SK-N-SH (cell line): ENCODE data around the gene ANKRD16. TPM values are rescaled to one million over a fixed set of nuclear protein-coding genes. Genes with fewer than 3 reads are reported as not detected.

Experiments used
- CTCF ChIA-PET: fragments of 300-600, 350-600 bp; formaldehyde crosslinking; extraction: SDS; loops from one replicate; lab custom pipeline; 2021; lab: Yijun Ruan, JAX
- POLR2A ChIA-PET: fragments of 350-600 bp; sonication (Branson Sonifier 250); formaldehyde crosslinking; extraction: SDS; loops from one replicate; lab custom pipeline; 2020; ENCODE audit warnings: antibody characterized with exemption, inconsistent platforms; lab: Yijun Ruan, JAX
- DNase-seq: peaks from one replicate; pipeline ENCODE4 v3.0.0; 2012
- H2AFZ ChIP-seq: fragments of 200-600 bp; sonication (generic); 2 replicates; pipeline ENCODE4 v1.8.1; 2016; ENCODE audit warnings: antibody characterized with exemption, mild to moderate bottlenecking, low read depth
- H3F3A ChIP-seq: fragments of 200-600 bp; sonication (generic); replicated peaks from 2 replicates; pipeline ENCODE3; 2016; ENCODE audit warnings: antibody characterized with exemption, mild to moderate bottlenecking; ENCODE audit not compliant: insufficient read depth
- H3K27ac ChIP-seq, 2 experiments: fragments of 200-500 bp in 1 of 2; fragments of 200-600 bp in 1 of 2; sonication (Bioruptor generic) in 1 of 2; sonication (generic), shearing (Covaris generic) in 1 of 2; 2 replicates each; pipeline versions ENCODE4 v1.5.1 to v1.6.1; 2014 to 2016; ENCODE audit warnings: low read depth in 2 of 2, inconsistent platforms in 1 of 2, low read length in 1 of 2, mild to moderate bottlenecking in 1 of 2, mixed read lengths in 1 of 2
- H3K27me3 ChIP-seq: fragments of 200-600 bp; sonication (generic), shearing (Covaris generic); 2 replicates; pipeline ENCODE4 v1.6.1; 2016; ENCODE audit warnings: mixed run types; ENCODE audit not compliant: insufficient read depth
- H3K36me3 ChIP-seq, 2 experiments: fragments of 200-500 bp in 1 of 2; fragments of 200-600 bp in 1 of 2; sonication (Bioruptor generic) in 1 of 2; sonication (generic) in 1 of 2; replicated peaks in 1 of 2; 2 replicates each; pipeline versions ENCODE3 to v1.5.1; 2014 to 2016; ENCODE audit warnings: low read length in 1 of 2, mild to moderate bottlenecking in 1 of 2; ENCODE audit not compliant: insufficient read depth in 2 of 2, control insufficient read depth in 1 of 2
- H3K4me1 ChIP-seq, 2 experiments: fragments of 200-500 bp in 1 of 2; fragments of 200-600 bp in 1 of 2; sonication (Bioruptor generic) in 1 of 2; sonication (generic), shearing (Covaris generic) in 1 of 2; 2 replicates each; pipeline versions ENCODE4 v1.5.1 to v1.6.1; 2014 to 2016; ENCODE audit warnings: low read depth in 1 of 2, low read length in 1 of 2, mixed run types in 1 of 2; ENCODE audit not compliant: insufficient read depth in 2 of 2, control insufficient read depth in 1 of 2
- H3K4me2 ChIP-seq: fragments of 200-600 bp; sonication (generic), shearing (Covaris generic); 2 replicates; pipeline ENCODE4 v1.6.1; 2017; ENCODE audit warnings: mixed run types
- H3K4me3 ChIP-seq, 2 experiments: fragments of 200-500 bp in 1 of 2; fragments of 200-600 bp in 1 of 2; sonication (Bioruptor generic) in 1 of 2; sonication (generic), shearing (Covaris generic) in 1 of 2; 2 replicates each; pipeline versions ENCODE4 v1.5.1 to v1.8.1; 2014 to 2016; ENCODE audit warnings: low read depth in 2 of 2, inconsistent platforms in 1 of 2, low read length in 1 of 2, mild to moderate bottlenecking in 1 of 2, mixed read lengths in 1 of 2, moderate library complexity in 1 of 2
- H3K79me2 ChIP-seq: fragments of 200-600 bp; sonication (generic); 2 replicates; pipeline ENCODE4 v1.8.1; 2017; ENCODE audit warnings: mild to moderate bottlenecking; ENCODE audit not compliant: insufficient read depth
- H3K9ac ChIP-seq: fragments of 200-600 bp; sonication (generic); 2 replicates; pipeline ENCODE4 v1.6.1; 2017; ENCODE audit warnings: mixed run types
- H3K9me2 ChIP-seq: fragments of 200-600 bp; sonication (generic); 2 replicates; pipeline ENCODE4 v1.6.1; 2017; ENCODE audit warnings: mixed run types
- H3K9me3 ChIP-seq: fragments of 200-600 bp; sonication (generic); 2 replicates; pipeline ENCODE4 v1.6.1; 2017; ENCODE audit warnings: mixed run types, mild to moderate bottlenecking, moderate library complexity
- H4K20me1 ChIP-seq: fragments of 200-600 bp; sonication (generic); 2 replicates; pipeline ENCODE4 v1.6.1; 2017; ENCODE audit warnings: mild to moderate bottlenecking, mixed run types; ENCODE audit not compliant: insufficient read depth
- CHD2 ChIP-seq: fragments of 150-350 bp; IDR thresholded peaks from 2 replicates; pipeline ENCODE4 v1.6.1; 2018; ENCODE audit warnings: low read length; ENCODE audit not compliant: partially characterized antibody
- CTCF ChIP-seq: fragments of 200-600 bp; sonication (generic); IDR thresholded peaks from 2 replicates; pipeline ENCODE4 v1.6.1; 2017; ENCODE audit warnings: antibody characterized with exemption, mild to moderate bottlenecking, moderate library complexity
- FOXJ3 ChIP-seq: sonication (generic); formaldehyde crosslinking; IDR thresholded peaks from 2 replicates; pipeline ENCODE4 v1.5.1; 2020; ENCODE audit warnings: mild to moderate bottlenecking, missing genetic modification reagents
- FOXM1 ChIP-seq: IDR thresholded peaks from 2 replicates; pipeline ENCODE4 v1.4.0; 2012; ENCODE audit warnings: low read depth, mild to moderate bottlenecking
- GABPA ChIP-seq: IDR thresholded peaks from 2 replicates; pipeline ENCODE4 v1.4.0; 2012; ENCODE audit warnings: low read depth, mild to moderate bottlenecking
- IRF3 ChIP-seq: fragments of 150-350 bp; IDR thresholded peaks from 2 replicates; pipeline ENCODE4 v1.6.1; 2016; ENCODE audit warnings: mild to moderate bottlenecking, low read depth, low read length
- JUND ChIP-seq: IDR thresholded peaks from 2 replicates; pipeline ENCODE4 v1.4.0; 2012
- MEF2A ChIP-seq: IDR thresholded peaks from 2 replicates; pipeline ENCODE4 v1.4.0; 2012; ENCODE audit warnings: low read depth, borderline replicate concordance
- NFIC ChIP-seq: IDR thresholded peaks from 2 replicates; pipeline ENCODE4 v1.4.0; 2012; ENCODE audit warnings: borderline replicate concordance
- NRF1 ChIP-seq: IDR thresholded peaks from 2 replicates; pipeline ENCODE4 v1.6.1; 2012; ENCODE audit warnings: low read depth, mild to moderate bottlenecking, low read length
- POLR2AphosphoS5 ChIP-seq: IDR thresholded peaks from 2 replicates; pipeline ENCODE4 v1.6.1; 2012; ENCODE audit warnings: low read depth, low read length
- RXRA ChIP-seq: IDR thresholded peaks from 2 replicates; pipeline ENCODE4 v1.4.0; 2012; ENCODE audit warnings: low read depth, mild to moderate bottlenecking, borderline replicate concordance
- SIN3A ChIP-seq: IDR thresholded peaks from 2 replicates; pipeline ENCODE4 v1.6.1; 2012; ENCODE audit warnings: low read depth, mild to moderate bottlenecking, low read length, moderate library complexity, borderline replicate concordance
- TCF12 ChIP-seq: IDR thresholded peaks from 2 replicates; pipeline ENCODE4 v1.4.0; 2012
- TEAD4 ChIP-seq: IDR thresholded peaks from 2 replicates; pipeline ENCODE4 v1.4.0; 2012; ENCODE audit warnings: mild to moderate bottlenecking, borderline replicate concordance; ENCODE audit not compliant: insufficient read depth
- USF1 ChIP-seq: IDR thresholded peaks from 2 replicates; pipeline ENCODE4 v1.4.0; 2012; ENCODE audit warnings: low read depth, borderline replicate concordance
- YY1 ChIP-seq: IDR thresholded peaks from 2 replicates; pipeline ENCODE4 v1.4.0; 2012; ENCODE audit warnings: low read depth, mild to moderate bottlenecking
- ZBTB33 ChIP-seq: IDR thresholded peaks from 2 replicates; pipeline ENCODE4 v1.4.0; 2012; ENCODE audit warnings: low read depth, borderline replicate concordance
- WGBS: methylation state at CpG from one replicate; pipeline ENCODE4 v1.1.6; 2017; ENCODE audit warnings: low lambda C conversion rate; 5-methylcytosine and 5-hydroxymethylcytosine counted together
- polyA plus RNA-seq, 3 experiments: library from polyadenylated mRNA; depleted of rRNA; stranded (reverse); fragments of >200 nt; gene quantifications; 2 replicates each; pipeline ENCODE4 v1.2.3, GENCODE V29; 2012

The ANKRD16 gene
- polyA plus RNA-seq, 1 of the 3 experiments (the other 2 are of a cell fraction): 9.9 TPM

- peaks cover 6 to 10% of the 10 kb centered on the region in 2 experiments; a peak in 3 of 4 replicates for H3K4me1 ChIP-seq
- no peak overlapping the region for H2AFZ ChIP-seq
- ChIA-PET CTCF (no interaction called here), POLR2A (no interaction called here)
- H3K36me3 ChIP-seq: peaks cover 46 to 64% of the 10 kb centered on the region in 2 experiments
- no peaks in the 10 kb centered on the region for H3K27me3 ChIP-seq
- H3K79me2 ChIP-seq: peaks cover 96% of the 10 kb centered on the region
- H3K9me3 ChIP-seq: 0 out of 2 replicates have a peak, but pooled peaks cover 5% of the 10 kb centered on the region
- H3F3A ChIP-seq: no peaks in the 10 kb centered on the region
- no peak overlapping the region for H3K4me3 ChIP-seq
- DNase-seq: no peak
- H3K9ac ChIP-seq: no peak overlapping the region
- TF ChIP-seq POLR2AphosphoS5: no peak
- TF ChIP-seq IRF3: no peak
- TF ChIP-seq NRF1: no peak
- H4K20me1 ChIP-seq: peaks cover 28% of the 10 kb centered on the region
- no peak overlapping the region for H3K27ac ChIP-seq
- H3K4me2 ChIP-seq: no peak overlapping the region
- 84% methylated on average over 3 of the region's 3 CpGs for WGBS
- no peaks in the 10 kb centered on the region for H3K9me2 ChIP-seq
These were observed 5.7 kb upstream of the ANKRD16 start for GRCh38 chr10:5895365-5895764.

- Histone ChIP-seq H4K20me1 (peaks cover 28% of the 10 kb centered on the region), H3K27ac (no peak overlapping the region), H3K9ac (no peak overlapping the region), H3K9me3 (0 out of 2 replicates have a peak, but pooled peaks cover 5% of the 10 kb centered on the region), H3K4me2 (no peak overlapping the region), H3K79me2 (peaks cover 92% of the 10 kb centered on the region), H3K9me2 (no peaks in the 10 kb centered on the region), H3K4me1 (peaks cover 6 to 10% of the 10 kb centered on the region in 2 experiments; a peak in 3 of 4 replicates), H3K27me3 (no peaks in the 10 kb centered on the region), H3F3A (no peaks in the 10 kb centered on the region), H2AFZ (no peak overlapping the region), H3K36me3 (peaks cover 46 to 60% of the 10 kb centered on the region in 2 experiments), H3K4me3 (no peak overlapping the region)
- no peak for DNase-seq
- 89% methylated on average over 5 of the region's 8 CpGs for WGBS
- no peak for TF ChIP-seq GABPA
- no peak for TF ChIP-seq RXRA
- TF ChIP-seq TEAD4: no peak
- no peak for TF ChIP-seq FOXJ3
- no peak for TF ChIP-seq YY1
- TF ChIP-seq SIN3A: no peak
- TF ChIP-seq ZBTB33: no peak
- TF ChIP-seq TCF12: no peak
- no peak for TF ChIP-seq FOXM1
- no peak for TF ChIP-seq NRF1
- TF ChIP-seq CTCF: no peak
- TF ChIP-seq USF1: no peak
- no peak for TF ChIP-seq JUND
- no peak for TF ChIP-seq CHD2
- no peak for TF ChIP-seq NFIC
- no peak for TF ChIP-seq MEF2A
- POLR2A ChIA-PET: no interaction called here
- CTCF ChIA-PET: no interaction called here
These were observed 5.2 kb upstream of the ANKRD16 start for GRCh38 chr10:5894873-5895272.
